HG02763 (cell line): ENCODE data around the gene IL26.
"Not testable (repeated sequence)": the region's sequence is repeated elsewhere in the genome, so short reads cannot be mapped to it uniquely, and the experiment has no call there.

Experiments used
- ATAC-seq: cut with Tn5 transposase; IDR thresholded peaks from one replicate; pipeline ENCODE4 v1.9.1; 2021; ENCODE audit warnings: mild to moderate bottlenecking, moderate library complexity; ENCODE audit not compliant: unreplicated experiment

Gene IL26

GRCh38 chr12:68203460-68203875, 22.1 kb downstream of the IL26 start:
- ATAC-seq = no peak

GRCh38 chr12:68200854-68201253, 24.8 kb downstream of the IL26 start:
- no peak for ATAC-seq

- no peak for ATAC-seq
Measured at GRCh38 chr12:68199127-68199526, 26.5 kb downstream of the IL26 start.

- no peak for ATAC-seq
Measured at GRCh38 chr12:68198507-68199086, 27.0 kb downstream of the IL26 start.

GRCh38 chr12:68190301-68190700, 35.3 kb downstream of the IL26 start:
- ATAC-seq = no peak

GRCh38 chr12:68189821-68190242, 35.8 kb downstream of the IL26 start:
- no peak for ATAC-seq

GRCh38 chr12:68185598-68185997, 40.0 kb downstream of the IL26 start:
- no peak for ATAC-seq

GRCh38 chr12:68180792-68181744, 44.5 kb downstream of the IL26 start:
- ATAC-seq = no peak

- ATAC-seq = no peak
Measured at GRCh38 chr12:68178774-68179439, 46.7 kb downstream of the IL26 start.

- ATAC-seq = no peak
Measured at GRCh38 chr12:68178184-68178583, 47.4 kb downstream of the IL26 start.

GRCh38 chr12:68177562-68177961, 48.0 kb downstream of the IL26 start:
- no peak for ATAC-seq

GRCh38 chr12:68176257-68176656, 49.4 kb downstream of the IL26 start:
- no peak for ATAC-seq

GRCh38 chr12:68175557-68176061, 50.0 kb downstream of the IL26 start:
- peak; percentile 84 for ATAC-seq

- ATAC-seq = not testable (repeated sequence)
Measured at GRCh38 chr12:68174761-68175160, 50.8 kb downstream of the IL26 start.

GRCh38 chr12:68173792-68174191, 51.8 kb downstream of the IL26 start:
- ATAC-seq = no peak

- ATAC-seq = no peak
Measured at GRCh38 chr12:68170726-68171125, 54.9 kb downstream of the IL26 start.

GRCh38 chr12:68169213-68169889, 56.3 kb downstream of the IL26 start:
- no peak for ATAC-seq

GRCh38 chr12:68166317-68166831, 59.2 kb downstream of the IL26 start:
- no peak for ATAC-seq

GRCh38 chr12:68163560-68164081, 62.0 kb downstream of the IL26 start:
- peak; percentile 49 for ATAC-seq

GRCh38 chr12:68162374-68162773, 63.2 kb downstream of the IL26 start:
- no peak for ATAC-seq
